DND-41 (cell line): ENCODE data around the gene WDR81.

ENCODE experiments used
- ATAC-seq: fragments of 200-7000 bp; cut with Tn5 transposase; 3 replicates; pipeline ENCODE4 v1.9.1; 2021; ENCODE audit warnings: low read depth; ENCODE audit not compliant: insufficient read depth
- DNase-seq: peaks from one replicate; pipeline ENCODE4 v3.0.0-alpha.2; 2020
- H2AFZ ChIP-seq: 2 replicates; pipeline ENCODE4 v1.6.0; 2012; ENCODE audit warnings: low read depth, low read length
- H3K27ac ChIP-seq: 2 replicates; pipeline ENCODE4 v1.5.1; 2012; ENCODE audit warnings: low read length, inconsistent platforms
- H3K27me3 ChIP-seq: fragments of 200-600 bp; sonication (generic); 2 replicates; pipeline ENCODE4 v1.6.0; 2012; ENCODE audit warnings: low read length, mild to moderate bottlenecking, inconsistent platforms; ENCODE audit not compliant: insufficient read depth, poor library complexity
- H3K36me3 ChIP-seq: 2 replicates; pipeline ENCODE4 v1.5.1; 2012; ENCODE audit warnings: low read length, inconsistent platforms; ENCODE audit not compliant: insufficient read depth
- H3K4me1 ChIP-seq: 2 replicates; pipeline ENCODE4 v1.5.1; 2012; ENCODE audit warnings: mild to moderate bottlenecking, low read length; ENCODE audit not compliant: insufficient read depth
- H3K4me2 ChIP-seq: 2 replicates; pipeline ENCODE4 v1.6.0; 2012; ENCODE audit warnings: mild to moderate bottlenecking, moderate library complexity, low read length, inconsistent platforms; ENCODE audit not compliant: insufficient read depth
- H3K4me3 ChIP-seq, 2 experiments: fragments of 200-600 bp in 1 of 2; shearing (Covaris generic) in 1 of 2; 2 replicates each; pipeline ENCODE4 v1.5.1; 2012 to 2016; ENCODE audit warnings: inconsistent platforms in 2 of 2, low read length in 2 of 2, mild to moderate bottlenecking in 2 of 2, low read depth in 1 of 2, moderate library complexity in 1 of 2
- H3K79me2 ChIP-seq: 2 replicates; pipeline ENCODE4 v1.6.0; 2012; ENCODE audit warnings: low read length, inconsistent platforms; ENCODE audit not compliant: insufficient read depth
- H3K9ac ChIP-seq: 2 replicates; pipeline ENCODE4 v1.6.0; 2012; ENCODE audit warnings: low read depth, mild to moderate bottlenecking, inconsistent platforms, low read length, moderate library complexity
- H3K9me3 ChIP-seq: 2 replicates; pipeline ENCODE4 v1.5.1; 2012; ENCODE audit warnings: low read length, moderate library complexity, mild to moderate bottlenecking, inconsistent platforms; ENCODE audit not compliant: insufficient read depth, severe bottlenecking
- H4K20me1 ChIP-seq: 2 replicates; pipeline ENCODE4 v1.6.0; 2012; ENCODE audit warnings: low read length; ENCODE audit not compliant: insufficient read depth
- CTCF ChIP-seq: IDR thresholded peaks from 2 replicates; pipeline ENCODE4 v1.5.1; 2012; ENCODE audit warnings: borderline replicate concordance, low read length, moderate library complexity, mild to moderate bottlenecking; ENCODE audit not compliant: poor library complexity, severe bottlenecking; ENCODE audit errors: extremely low read depth
- EZH2 ChIP-seq: IDR thresholded peaks from 3 replicates; pipeline ENCODE4 v1.6.1; 2012; ENCODE audit warnings: borderline replicate concordance, low read depth, mild to moderate bottlenecking, moderate library complexity, low read length, inconsistent platforms; ENCODE audit not compliant: severe bottlenecking

The WDR81 gene

DNA sequence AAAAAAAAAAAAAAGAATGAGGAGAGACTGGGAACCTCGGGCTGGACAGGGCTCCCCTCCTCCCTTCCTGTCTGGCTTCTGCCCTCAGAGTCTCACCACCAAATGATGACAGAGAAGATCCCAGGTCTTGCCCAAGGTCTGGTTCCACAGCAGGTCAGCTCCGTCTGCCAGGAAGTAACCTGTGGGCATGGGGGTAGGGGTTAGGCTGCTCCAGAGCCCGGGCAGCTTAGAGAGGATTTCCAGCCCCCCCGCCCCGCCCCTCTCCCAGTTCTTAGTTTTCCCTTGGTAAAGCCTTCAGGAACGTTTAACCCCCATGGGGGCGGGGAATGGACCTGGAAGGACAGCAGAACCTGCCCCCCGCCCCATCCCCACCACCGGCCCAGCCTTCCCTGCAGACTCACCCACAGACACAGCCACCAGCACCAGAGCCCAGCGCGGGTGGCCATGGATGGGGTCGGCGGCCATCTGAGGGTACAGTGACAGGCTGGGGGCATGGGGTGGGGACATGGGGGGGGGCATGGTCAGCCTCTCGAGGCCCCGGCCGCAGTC lies 15.0 kb upstream of the WDR81 start:
- Histone ChIP-seq H4K20me1 (no peaks in the 10 kb centered on the region), H3K4me1 (no peaks in the 10 kb centered on the region), H3K4me2 (no peak overlapping the region), H3K9ac (no peak overlapping the region), H3K4me3 (no peak overlapping the region), H2AFZ (no peak overlapping the region), H3K79me2 (no peaks in the 10 kb centered on the region), H3K27ac (no peak overlapping the region), H3K27me3 (peaks cover 5% of the 10 kb centered on the region), H3K36me3 (no peaks in the 10 kb centered on the region), H3K9me3 (no peaks in the 10 kb centered on the region)
- no peak for DNase-seq
- no peak for ATAC-seq
- TF ChIP-seq CTCF = no peak
- no peak for TF ChIP-seq EZH2

- no peaks in the 10 kb centered on the region for H3K9me3 ChIP-seq
- no peak within 1 kb of the TSS for H2AFZ ChIP-seq
- H3K27me3 ChIP-seq = peaks cover under 1% of the 10 kb centered on the region
- H3K9ac ChIP-seq = no peak within 1 kb of the TSS
- TF ChIP-seq CTCF (no peak), EZH2 (no peak)
- H3K79me2 ChIP-seq = no peaks in the 10 kb centered on the region
- no peak for DNase-seq
- no peaks in the 10 kb centered on the region for H3K36me3 ChIP-seq
- no peak within 1 kb of the TSS for H3K4me2 ChIP-seq
- peaks cover 3% of the 10 kb centered on the region for H3K4me1 ChIP-seq
- H3K27ac ChIP-seq = no peak within 1 kb of the TSS
- H4K20me1 ChIP-seq = 0 out of 2 replicates have a peak, but pooled peaks cover 2% of the 10 kb centered on the region
- ATAC-seq = no peak
- no peak within 1 kb of the TSS for H3K4me3 ChIP-seq
These were observed 14.3 kb upstream of the WDR81 start, which contains the start of gene TLCD2 for GRCh38 chr17:1709971-1710806. Gene TLCD2 (minus strand): TSS chr17:1710377. CDS start chr17:1710242, 135 bp downstream.

GRCh38 chr17:1710807-1711553 lies 13.5 kb upstream of the WDR81 start:
- Histone ChIP-seq H2AFZ (no peak overlapping the region), H3K79me2 (no peaks in the 10 kb centered on the region), H3K9ac (no peak overlapping the region), H3K9me3 (no peaks in the 10 kb centered on the region), H3K27ac (no peak overlapping the region), H4K20me1 (0 out of 2 replicates have a peak, but pooled peaks cover 4% of the 10 kb centered on the region), H3K4me1 (peaks cover 8% of the 10 kb centered on the region), H3K4me2 (no peak overlapping the region), H3K27me3 (no peaks in the 10 kb centered on the region), H3K36me3 (no peaks in the 10 kb centered on the region), H3K4me3 (no peak overlapping the region)
- DNase-seq = no peak
- TF ChIP-seq CTCF = no peak
- no peak for TF ChIP-seq EZH2
- ATAC-seq = no peak
